Measurements from ENCODE around the gene RGS5. TPM values are rescaled to one million over a fixed set of nuclear protein-coding genes. Genes with fewer than 3 reads are reported as not detected.

RGS5 gene
- total and polyA plus RNA-seq, 12 donors = 83.9 to 393 (median 176) TPM

DNA sequence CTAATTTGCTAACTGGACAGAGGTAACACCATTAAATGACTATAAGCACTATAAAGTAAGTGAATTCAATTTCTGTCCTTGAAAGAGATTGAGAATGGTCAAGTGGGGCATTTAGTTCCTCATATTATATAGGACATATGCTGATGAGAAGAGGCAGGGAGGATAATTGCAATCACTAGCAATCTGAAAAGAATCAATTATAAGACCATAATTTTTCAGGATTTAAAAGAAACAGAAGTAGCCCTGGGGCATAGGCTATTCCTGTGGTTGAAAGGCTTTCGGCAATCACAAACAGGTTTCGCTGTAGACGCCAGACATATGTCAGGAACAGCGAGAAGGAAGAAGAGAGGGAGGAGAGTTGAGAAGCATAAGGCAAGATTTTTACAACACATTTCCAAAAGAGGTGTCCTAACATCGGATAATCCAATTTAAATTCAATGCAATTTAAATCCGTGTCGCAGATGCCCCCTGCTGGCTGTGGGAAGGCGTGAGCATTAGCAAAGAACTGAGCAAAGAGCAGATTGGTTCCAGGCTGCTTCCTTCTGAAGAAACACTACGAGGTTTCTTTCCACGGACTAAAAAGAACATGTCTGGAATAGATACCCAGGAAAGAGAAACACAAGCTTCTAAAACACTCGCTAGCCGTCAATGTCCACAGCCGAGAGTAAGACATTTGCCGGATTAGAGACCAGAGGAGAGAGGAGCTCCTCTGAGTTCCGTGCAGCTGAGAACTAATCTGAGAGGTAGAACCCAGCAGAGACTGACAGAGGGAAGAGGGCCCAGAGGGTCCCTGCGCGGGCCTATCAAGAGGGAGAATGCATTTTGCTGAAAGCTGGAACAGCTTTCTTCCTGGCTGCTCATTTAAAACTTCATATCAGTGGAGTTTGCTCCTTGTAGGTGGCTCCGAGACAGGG is 27.9 kb downstream of the RGS5 start:
- peaks cover 0 to 51% (median 8%) of the 10 kb centered on the region in 9 donors for H3K4me1 ChIP-seq
- peak overlapping the region in 8 of 10 donors; percentile 17 to 69 (median 52) for H3K27ac ChIP-seq
- H3K4me3 ChIP-seq = peak overlapping the region in 6 of 10 donors; percentile 4 to 46 (median 21)
- no peaks in the 10 kb centered on the region for H3K27me3 ChIP-seq
- WGBS, 2 donors = 34 to 37% methylated on average over 18 of the region's 18 CpGs
- intact Hi-C loops (cut with DNase I) = loop anchor here (1.0 to 10.0 kb wide), 12 partner anchors 102 to 326 kb away; partner anchors contain the start of gene RGS4 (in 1 of the 10)
- DNase-seq (peak; percentile 73 to 76), ATAC-seq (peak in 7 of 8 donors; percentile 68 to 80 (median 72))
- H3K36me3 ChIP-seq = no peaks in the 10 kb centered on the region
- H3K9me3 ChIP-seq = no peaks in the 10 kb centered on the region
- TF ChIP-seq CTCF (IDR thresholded peaks at IDR 0.05) = peak; percentile 59 to 93 (median 88)

GRCh38 chr1:163173121-163173520 is 29.6 kb downstream of the RGS5 start:
- no peak for DNase-seq
- no peaks in the 10 kb centered on the region for H3K27me3 ChIP-seq
- no peak for TF ChIP-seq CTCF (IDR thresholded peaks at IDR 0.05)
- ATAC-seq = no peak
- H3K4me3 ChIP-seq = no peak overlapping the region
- no peaks in the 10 kb centered on the region for H3K36me3 ChIP-seq
- peak overlapping the region in 4 of 10 donors; percentile 29 to 54 (median 43) for H3K27ac ChIP-seq
- intact Hi-C loops (cut with DNase I) = loop anchor here in 8 of 10 donors (5.0 to 10.0 kb wide), 5 partner anchors 101 to 321 kb away; no protein-coding TSS in a partner anchor
- peaks cover 3 to 58% (median 14%) of the 10 kb centered on the region in 9 donors for H3K4me1 ChIP-seq
- no peaks in the 10 kb centered on the region for H3K9me3 ChIP-seq
- 52 to 59% methylated on average over 4 of the region's 4 CpGs for WGBS, 2 donors

GRCh38 chr1:163172596-163172995 is 30.1 kb downstream of the RGS5 start:
- Histone ChIP-seq H3K27ac (peak overlapping the region in 4 of 10 donors; percentile 29 to 54 (median 43)), H3K36me3 (no peaks in the 10 kb centered on the region), H3K4me1 (peaks cover 3 to 63% (median 20%) of the 10 kb centered on the region in 9 donors), H3K9me3 (no peaks in the 10 kb centered on the region), H3K27me3 (no peaks in the 10 kb centered on the region), H3K4me3 (no peak overlapping the region)
- 57 to 68% methylated on average over 2 of the region's 2 CpGs for WGBS, 2 donors
- DNase-seq (no peak), ATAC-seq (no peak)
- intact Hi-C loops (cut with DNase I) = loop anchor here in 8 of 10 donors (5.0 to 10.0 kb wide), 5 partner anchors 100 to 320 kb away; no protein-coding TSS in a partner anchor
- no peak for TF ChIP-seq CTCF (IDR thresholded peaks at IDR 0.05)

DNA sequence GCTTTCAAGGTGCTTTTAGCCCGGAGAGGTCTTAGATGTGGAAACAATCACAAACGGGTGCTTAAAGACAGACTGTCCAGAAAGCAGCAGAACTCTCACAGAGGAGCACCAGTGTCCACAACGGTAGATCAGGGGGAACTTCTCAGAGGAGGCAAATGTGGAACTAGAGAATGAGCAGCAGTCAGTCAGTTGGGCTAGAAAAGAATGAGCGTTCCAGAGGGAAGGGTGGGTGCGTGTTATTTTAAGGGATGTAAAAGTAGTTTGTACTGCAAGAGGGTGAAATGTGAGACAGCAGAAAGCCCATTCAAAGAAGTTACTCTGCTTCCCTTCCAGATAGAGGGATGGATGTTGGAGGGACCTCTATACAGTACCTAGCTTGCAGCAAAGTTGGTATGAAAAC is 30.9 kb downstream of the RGS5 start:
- Histone ChIP-seq H3K4me3 (no peak overlapping the region), H3K9me3 (no peaks in the 10 kb centered on the region), H3K4me1 (peaks cover 4 to 71% (median 26%) of the 10 kb centered on the region in 9 donors), H3K27me3 (no peaks in the 10 kb centered on the region), H3K27ac (peak overlapping the region in 4 of 10 donors; percentile 29 to 54 (median 43)), H3K36me3 (no peaks in the 10 kb centered on the region)
- ATAC-seq (peak in 1 of 8 donors; percentile 21), DNase-seq (no peak)
- WGBS, 2 donors = 60 to 69% methylated on average over 5 of the region's 5 CpGs
- TF ChIP-seq CTCF (IDR thresholded peaks at IDR 0.05) = no peak
- intact Hi-C loops (cut with DNase I) = loop anchor here in 8 of 10 donors (2.0 to 10.0 kb wide), 6 partner anchors 99 to 320 kb away; no protein-coding TSS in a partner anchor

Measured in heart right ventricle (tissue), 16 donors.